ENCODE data around the gene TADA2B.

The TADA2B gene

GRCh38 chr4:7024336-7024890 lies 18.8 kb upstream of the TADA2B start:
- H3K36me3 Mint-ChIP-seq (ENCODE audit: low read depth), result peaks cover 52% of the 10 kb centered on the region
- no peak overlapping the region for H3K4me3 Mint-ChIP-seq
- H3K27ac Mint-ChIP-seq, result no peak overlapping the region
- no peak for TF ChIP-seq CTCF (IDR thresholded peaks at IDR 0.05; ENCODE audit: unreplicated experiment in 3 of 3)
- H3K27me3 Mint-ChIP-seq (ENCODE audit: low read depth), result no peaks in the 10 kb centered on the region
- H3K9me3 Mint-ChIP-seq, result no peaks in the 10 kb centered on the region
- no peaks in the 10 kb centered on the region for H3K4me1 Mint-ChIP-seq

GRCh38 chr4:7025040-7025602 lies 18.1 kb upstream of the TADA2B start:
- Mint-ChIP-seq H3K9me3 (no peaks in the 10 kb centered on the region), H3K4me1 (no peaks in the 10 kb centered on the region), H3K4me3 (no peak overlapping the region), H3K36me3 (ENCODE audit: low read depth) (peaks cover 57% of the 10 kb centered on the region), H3K27ac (no peak overlapping the region), H3K27me3 (ENCODE audit: low read depth) (no peaks in the 10 kb centered on the region)
- TF ChIP-seq CTCF (IDR thresholded peaks at IDR 0.05; ENCODE audit: unreplicated experiment in 3 of 3), result no peak

- H3K9me3 Mint-ChIP-seq, result no peaks in the 10 kb centered on the region
- TF ChIP-seq CTCF (IDR thresholded peaks at IDR 0.05; ENCODE audit: unreplicated experiment in 3 of 3), result no peak
- H3K27ac Mint-ChIP-seq, result no peak overlapping the region
- no peak overlapping the region for H3K4me3 Mint-ChIP-seq
- no peaks in the 10 kb centered on the region for H3K4me1 Mint-ChIP-seq
- no peaks in the 10 kb centered on the region for H3K27me3 Mint-ChIP-seq (ENCODE audit: low read depth)
- H3K36me3 Mint-ChIP-seq (ENCODE audit: low read depth), result peaks cover 59% of the 10 kb centered on the region
Measured at GRCh38 chr4:7026107-7026506, 17.1 kb upstream of the TADA2B start.

- Mint-ChIP-seq H3K9me3 (no peaks in the 10 kb centered on the region), H3K27me3 (ENCODE audit: low read depth) (no peaks in the 10 kb centered on the region), H3K27ac (no peak overlapping the region), H3K4me1 (no peaks in the 10 kb centered on the region), H3K36me3 (ENCODE audit: low read depth) (peaks cover 58% of the 10 kb centered on the region), H3K4me3 (no peak overlapping the region)
- no peak for TF ChIP-seq CTCF (IDR thresholded peaks at IDR 0.05; ENCODE audit: unreplicated experiment in 3 of 3)
Measured at GRCh38 chr4:7027284-7027683, 15.9 kb upstream of the TADA2B start.

GRCh38 chr4:7027913-7028312 lies 15.3 kb upstream of the TADA2B start:
- Mint-ChIP-seq H3K27ac (no peak overlapping the region), H3K27me3 (ENCODE audit: low read depth) (no peaks in the 10 kb centered on the region), H3K4me1 (no peaks in the 10 kb centered on the region), H3K4me3 (no peak overlapping the region), H3K36me3 (ENCODE audit: low read depth) (peaks cover 58% of the 10 kb centered on the region), H3K9me3 (no peaks in the 10 kb centered on the region)
- TF ChIP-seq CTCF (IDR thresholded peaks at IDR 0.05; ENCODE audit: unreplicated experiment in 3 of 3), result no peak

- no peak for TF ChIP-seq CTCF (IDR thresholded peaks at IDR 0.05; ENCODE audit: unreplicated experiment in 3 of 3)
- no peaks in the 10 kb centered on the region for H3K9me3 Mint-ChIP-seq
- no peak overlapping the region for H3K4me3 Mint-ChIP-seq
- no peaks in the 10 kb centered on the region for H3K4me1 Mint-ChIP-seq
- no peaks in the 10 kb centered on the region for H3K27me3 Mint-ChIP-seq (ENCODE audit: low read depth)
- peaks cover 54% of the 10 kb centered on the region for H3K36me3 Mint-ChIP-seq (ENCODE audit: low read depth)
- H3K27ac Mint-ChIP-seq, result no peak overlapping the region
Measured at GRCh38 chr4:7029212-7029611, 14.0 kb upstream of the TADA2B start.
